HG03159 (cell line): ENCODE data around the gene FAM3B.

ENCODE experiments used
- ATAC-seq: cut with Tn5 transposase; IDR thresholded peaks from one replicate; pipeline ENCODE4 v1.9.1; 2021; ENCODE audit warnings: mild to moderate bottlenecking, moderate library complexity; ENCODE audit not compliant: unreplicated experiment

Gene FAM3B

GRCh38 chr21:41367301-41367944, 50.8 kb downstream of the FAM3B start:
- peak; percentile 6 for ATAC-seq

GRCh38 chr21:41367945-41368734, 51.5 kb downstream of the FAM3B start:
- peak; percentile 72 for ATAC-seq

- ATAC-seq: no peak
These were observed 52.1 kb downstream of the FAM3B start for GRCh38 chr21:41368735-41369104.

GRCh38 chr21:41369105-41369919, 52.7 kb downstream of the FAM3B start:
- ATAC-seq: no peak

GRCh38 chr21:41369920-41370839, 53.6 kb downstream of the FAM3B start:
- no peak for ATAC-seq

GRCh38 chr21:41370840-41371684, 54.5 kb downstream of the FAM3B start:
- no peak for ATAC-seq

GRCh38 chr21:41371685-41372030, 55.1 kb downstream of the FAM3B start:
- ATAC-seq: no peak

GRCh38 chr21:41373253-41373652, 56.7 kb downstream of the FAM3B start:
- ATAC-seq: no peak

- no peak for ATAC-seq
These were observed 57.2 kb downstream of the FAM3B start for GRCh38 chr21:41373763-41374162.

GRCh38 chr21:41374177-41374712, 57.6 kb downstream of the FAM3B start:
- no peak for ATAC-seq

GRCh38 chr21:41374867-41375533, 58.4 kb downstream of the FAM3B start:
- ATAC-seq: no peak

GRCh38 chr21:41375875-41376274, 59.3 kb downstream of the FAM3B start:
- ATAC-seq: no peak

- no peak for ATAC-seq
These were observed 61.1 kb downstream of the FAM3B start for GRCh38 chr21:41377715-41378114.

GRCh38 chr21:41378849-41379248, 62.2 kb downstream of the FAM3B start:
- no peak for ATAC-seq

- no peak for ATAC-seq
These were observed 63.3 kb downstream of the FAM3B start for GRCh38 chr21:41379901-41380300.

GRCh38 chr21:41381731-41382130, 65.1 kb downstream of the FAM3B start:
- ATAC-seq: no peak

- ATAC-seq: no peak
These were observed 70.6 kb downstream of the FAM3B start for GRCh38 chr21:41387042-41387819.

- ATAC-seq: no peak
These were observed 71.2 kb downstream of the FAM3B start for GRCh38 chr21:41387824-41388223.
